GM23338 (cell line): ENCODE results near the gene RAN. TPM values are rescaled to one million over a fixed set of nuclear protein-coding genes. Genes with fewer than 3 reads are reported as not detected.

Experiments
- polyA plus RNA-seq: library from polyadenylated mRNA; unstranded; fragments of >200 nt; fragmentation: Nextera tagmentation; extraction: Ambion mirVana; gene quantifications from 2 replicates; pipeline ENCODE4 v1.2.1, GENCODE V29; 2016
- small RNA-seq: library from RNA; depleted of rRNA; stranded (forward); fragments of <200 nt; gene quantifications from one replicate; pipeline ENCODE3, GENCODE V24; 2014; ENCODE audit warnings: low replicate concordance
- total RNA-seq: library from RNA; depleted of rRNA; stranded (reverse); fragments of >200 nt; shearing (Covaris generic); gene quantifications from 2 replicates; pipeline ENCODE4 v1.2.3, GENCODE V29; 2014; rRNA removed

Gene RAN
- total and polyA plus RNA-seq, 2 experiments from 2014 or later, result 976 to 2,289 TPM

Small RNA genes within 50 kb of the gene (small RNA-seq; reads per million reads assigned to genes)
- gene RF00019 (not detected), gene RNU6-1077P (not detected)

Other genes with a start within 250 kb of the RAN start
- gene RIMBP2, start 155.8 kb upstream of the RAN start, total RNA-seq, result 0.31 TPM in 1 of 2 replicates, not detected in the other
- 0.09 and 0.37 TPM in 2 replicates for gene RIMBP2, start 155.8 kb upstream of the RAN start, polyA plus RNA-seq
- 23.9 and 35.4 TPM in 2 replicates for gene STX2, start 32.8 kb upstream of the RAN start, total RNA-seq
- 16.4 and 17.7 TPM in 2 replicates for gene STX2, start 32.8 kb upstream of the RAN start, polyA plus RNA-seq
- gene ADGRD1, start 81.8 kb downstream of the RAN start, total RNA-seq, result 0.08 and 1.4 TPM in 2 replicates
- gene ADGRD1, start 81.8 kb downstream of the RAN start, polyA plus RNA-seq, result 0.75 TPM in 1 of 2 replicates, not detected in the other